T-cell (primary cell): ENCODE measurements around the gene CENPT. TPM values are rescaled to one million over a fixed set of nuclear protein-coding genes. Genes with fewer than 3 reads are reported as not detected.
A peak's percentile ranks its signal among the peaks of the same experiment; 100 is the strongest.

Experiments
- ATAC-seq, 4 experiments: fragments of 200-7000 bp in 3 of 4; fragments of 150-1000 bp in 1 of 4; cut with Tn5 transposase; replicated peaks in 1 of 4; 1 replicate in 3 of 4; 2 replicates in 1 of 4; pipeline ENCODE4 v1.10.0; 2021; ENCODE audit warnings: moderate library complexity in 3 of 4, mild to moderate bottlenecking in 2 of 4, moderate number of reproducible peaks in 1 of 4
- CTCF ChIA-PET, 2 donors: fragments of 300-600 bp; sonication (Branson Sonifier 250); formaldehyde crosslinking; loops; one replicate each; lab custom pipeline; 2022; ENCODE audit warnings: antibody characterized with exemption in 2 of 2; lab: Charles Lee
- POLR2A ChIA-PET, 2 donors: fragments of 300-600 bp; sonication (Branson Sonifier 250); formaldehyde crosslinking; loops; one replicate each; lab custom pipeline; 2022; ENCODE audit warnings: antibody characterized with exemption in 2 of 2; lab: Charles Lee
- DNase-seq, 35 experiments: peaks; one replicate each; pipeline versions ENCODE4 v3.0.0 to v3.0.0-alpha.2; 2013 to 2023
- H3K27ac ChIP-seq: one replicate; pipeline ENCODE4 v1.5.1; 2013; ENCODE audit warnings: low read length
- H3K27me3 ChIP-seq, 2 experiments: replicated peaks in 1 of 2; 1 replicate in 1 of 2; 2 replicates in 1 of 2; pipeline versions ENCODE4 v1.6.1 to v1.7.0; 2013; ENCODE audit warnings: low read length in 1 of 2, mixed read lengths in 1 of 2; ENCODE audit not compliant: control insufficient read depth in 2 of 2, insufficient read depth in 2 of 2; ENCODE audit errors: extremely low read depth in 1 of 2
- H3K36me3 ChIP-seq, 2 donors: 1 replicate in 1 of 2; 2 replicates in 1 of 2; pipeline versions ENCODE4 v1.6.1 to v1.7.0; 2013; ENCODE audit warnings: low read length in 1 of 2; ENCODE audit not compliant: control insufficient read depth in 2 of 2, insufficient read depth in 1 of 2; ENCODE audit errors: extremely low read depth in 1 of 2
- H3K4me1 ChIP-seq, 2 experiments: 1 replicate in 1 of 2; 2 replicates in 1 of 2; pipeline versions ENCODE4 v1.6.1 to v1.7.0; 2013; ENCODE audit warnings: low read length in 2 of 2, mixed read lengths in 1 of 2; ENCODE audit not compliant: insufficient read depth in 2 of 2, control insufficient read depth in 1 of 2; ENCODE audit errors: extremely low read depth in 1 of 2
- H3K4me3 ChIP-seq, 2 donors: 1 replicate in 1 of 2; 2 replicates in 1 of 2; pipeline versions ENCODE4 v1.5.1 to v1.7.0; 2013; ENCODE audit warnings: mild to moderate bottlenecking in 2 of 2, low read length in 1 of 2, moderate library complexity in 1 of 2; ENCODE audit not compliant: control insufficient read depth in 1 of 2; ENCODE audit errors: extremely low read depth in 1 of 2
- H3K9me3 ChIP-seq: 2 replicates; pipeline ENCODE4 v1.7.0; 2013
- H3K27ac Mint-ChIP-seq, 2 donors: one replicate each; pipeline ENCODE4 v1.8.0; 2020 to 2021; ENCODE audit warnings: mild to moderate bottlenecking in 2 of 2, mixed read lengths in 2 of 2
- H3K27me3 Mint-ChIP-seq, 2 donors: one replicate each; pipeline ENCODE4 v1.8.0; 2021 to 2022; ENCODE audit warnings: mixed read lengths in 2 of 2
- H3K36me3 Mint-ChIP-seq: one replicate; pipeline ENCODE4 v1.8.0; 2021; ENCODE audit warnings: mixed read lengths
- H3K4me1 Mint-ChIP-seq, 3 donors: one replicate each; pipeline ENCODE4 v1.8.0; 2020 to 2022; ENCODE audit warnings: mixed read lengths in 3 of 3, mild to moderate bottlenecking in 1 of 3
- H3K4me3 Mint-ChIP-seq, 3 donors: one replicate each; pipeline ENCODE4 v1.8.0; 2020 to 2022; ENCODE audit warnings: mild to moderate bottlenecking in 3 of 3, mixed read lengths in 3 of 3, moderate library complexity in 3 of 3
- H3K9me3 Mint-ChIP-seq, 3 donors: one replicate each; pipeline ENCODE4 v1.8.0; 2020 to 2022; ENCODE audit warnings: mixed read lengths in 3 of 3
- WGBS: methylation state at CpG from one replicate; pipeline ENCODE4 v1.1.5; 2013; ENCODE audit warnings: missing lambda C conversion rate; ENCODE audit not compliant: insufficient coverage; 5-methylcytosine and 5-hydroxymethylcytosine counted together
- total RNA-seq, 35 experiments: library from RNA in 6 of 35; stranded (reverse) in 6 of 35; fragments of 120-200 nt in 1 of 35; gene quantifications; one replicate each; pipeline versions ENCODE4 v1.2.1 to v1.2.4 and lab custom pipeline; 2013 to 2026

The CENPT gene
- total RNA-seq, 5 donors from 2014 or later (not counting 1 experiment from before 2014, with no cell fraction given), result 85.0 to 117 (median 111) TPM

- peaks cover 0 to 7% (median 0%) of the 10 kb centered on the region in 3 donors for H3K4me1 Mint-ChIP-seq
- 100% methylated on average over 3 of the region's 6 CpGs for WGBS
- CTCF ChIA-PET, result interaction anchor here (0.6 to 1.8 kb wide), 9 partner anchors 10 to 1013 kb away, joined by 3 to 8 read pairs (median 3); partner anchors contain the start of genes CTRL (in 1 of the 2) and EDC4 (in 1 of the 2)
- H3K9me3 Mint-ChIP-seq, result no peaks in the 10 kb centered on the region
- DNase-seq (no peak), ATAC-seq (peak in 3 of 4 experiments; percentile 20 to 23 (median 22))
- no peak overlapping the region for H3K27ac Mint-ChIP-seq
- POLR2A ChIA-PET, result no interaction called here
- no peak overlapping the region for H3K4me3 Mint-ChIP-seq
- peaks cover 43% of the 10 kb centered on the region for H3K36me3 Mint-ChIP-seq
- Histone ChIP-seq H3K27ac (no peak overlapping the region), H3K36me3 (peaks cover 35 to 75% of the 10 kb centered on the region in 2 donors), H3K9me3 (no peaks in the 10 kb centered on the region), H3K4me1 (no peaks in the 10 kb centered on the region), H3K4me3 (no peak overlapping the region), H3K27me3 (no peaks in the 10 kb centered on the region)
- no peaks in the 10 kb centered on the region for H3K27me3 Mint-ChIP-seq
These were observed 35.8 kb upstream of the CENPT start for GRCh38 chr16:67883146-67883871.

- H3K27ac ChIP-seq, result no peak overlapping the region
- no peak overlapping the region for H3K27ac Mint-ChIP-seq
- WGBS, result 91% methylated on average over 13 of the region's 18 CpGs
- no peaks in the 10 kb centered on the region for H3K27me3 ChIP-seq
- peaks cover 49% of the 10 kb centered on the region for H3K36me3 Mint-ChIP-seq
- CTCF ChIA-PET, result interaction anchor here (0.8 to 1.8 kb wide), 5 partner anchors 9 to 1014 kb away, joined by 3 to 8 read pairs (median 3); partner anchors contain the start of gene EDC4 (in 1 of the 2)
- peaks cover 0 to 7% (median 0%) of the 10 kb centered on the region in 3 donors for H3K4me1 Mint-ChIP-seq
- H3K4me3 ChIP-seq, result no peak overlapping the region
- H3K36me3 ChIP-seq, result peaks cover 40 to 82% of the 10 kb centered on the region in 2 donors
- H3K9me3 Mint-ChIP-seq, result no peaks in the 10 kb centered on the region
- H3K4me3 Mint-ChIP-seq, result no peak overlapping the region
- POLR2A ChIA-PET, result no interaction called here
- no peak for DNase-seq
- no peaks in the 10 kb centered on the region for H3K27me3 Mint-ChIP-seq
- H3K9me3 ChIP-seq, result no peaks in the 10 kb centered on the region
- ATAC-seq, result no peak
- no peaks in the 10 kb centered on the region for H3K4me1 ChIP-seq
These were observed 35.1 kb upstream of the CENPT start for GRCh38 chr16:67882374-67883145.

GRCh38 chr16:67881621-67882161 is 34.2 kb upstream of the CENPT start:
- Histone ChIP-seq H3K27ac (no peak overlapping the region), H3K27me3 (no peaks in the 10 kb centered on the region), H3K4me1 (peaks cover 0 to under 1% of the 10 kb centered on the region in 2 experiments), H3K9me3 (no peaks in the 10 kb centered on the region), H3K4me3 (no peak overlapping the region), H3K36me3 (peaks cover 47 to 91% of the 10 kb centered on the region in 2 donors)
- ATAC-seq (no peak), DNase-seq (no peak)
- Mint-ChIP-seq H3K36me3 (peaks cover 57% of the 10 kb centered on the region), H3K9me3 (no peaks in the 10 kb centered on the region), H3K4me3 (no peak overlapping the region), H3K27ac (peak overlapping the region in 1 of 2 donors; percentile 64), H3K27me3 (no peaks in the 10 kb centered on the region), H3K4me1 (peaks cover 0 to 7% (median 0%) of the 10 kb centered on the region in 3 donors)
- CTCF ChIA-PET, result interaction anchor here in 1 of 2 donors (0.6 to 1.1 kb wide), 2 partner anchors 159 to 473 kb away, joined by 3 read pairs; no protein-coding TSS in a partner anchor
- 96% methylated on average over 16 of the region's 21 CpGs for WGBS
- POLR2A ChIA-PET, result no interaction called here

GRCh38 chr16:67880584-67880983 is 33.1 kb upstream of the CENPT start:
- ChIA-PET POLR2A (no interaction called here), CTCF (no interaction called here)
- peaks cover 48 to 99% of the 10 kb centered on the region in 2 donors for H3K36me3 ChIP-seq

GRCh38 chr16:67879936-67880335 is 32.4 kb upstream of the CENPT start:
- POLR2A ChIA-PET, result no interaction called here
- DNase-seq (no peak), ATAC-seq (no peak)
- WGBS, result 84% methylated on average over 5 of the region's 5 CpGs
- H3K4me3 Mint-ChIP-seq, result no peak overlapping the region
- no peak overlapping the region for H3K27ac ChIP-seq
- H3K9me3 Mint-ChIP-seq, result no peaks in the 10 kb centered on the region
- no peaks in the 10 kb centered on the region for H3K27me3 Mint-ChIP-seq
- H3K36me3 ChIP-seq, result peaks cover 48 to 95% of the 10 kb centered on the region in 2 donors
- CTCF ChIA-PET, result no interaction called here
- H3K27ac Mint-ChIP-seq, result no peak overlapping the region
- H3K9me3 ChIP-seq, result no peaks in the 10 kb centered on the region
- no peak overlapping the region for H3K4me3 ChIP-seq
- peaks cover 15 to 20% (median 17%) of the 10 kb centered on the region in 3 donors for H3K4me1 Mint-ChIP-seq
- peaks cover 58% of the 10 kb centered on the region for H3K36me3 Mint-ChIP-seq
- no peaks in the 10 kb centered on the region for H3K27me3 ChIP-seq
- peaks cover 2 to 18% of the 10 kb centered on the region in 2 experiments for H3K4me1 ChIP-seq

More at GRCh38 chr16:67880584-67880983, 33.1 kb upstream of the CENPT start:
- Histone ChIP-seq H3K9me3 (no peaks in the 10 kb centered on the region), H3K4me1 (peaks cover 0 to 12% of the 10 kb centered on the region in 2 experiments), H3K4me3 (no peak overlapping the region), H3K27me3 (no peaks in the 10 kb centered on the region), H3K27ac (no peak overlapping the region)
- H3K36me3 Mint-ChIP-seq, result peaks cover 58% of the 10 kb centered on the region
- H3K9me3 Mint-ChIP-seq, result no peaks in the 10 kb centered on the region
- peaks cover 8 to 14% (median 10%) of the 10 kb centered on the region in 3 donors for H3K4me1 Mint-ChIP-seq
- no peak overlapping the region for H3K4me3 Mint-ChIP-seq
- no peak for ATAC-seq
- 100% methylated on average over 3 of the region's 13 CpGs for WGBS
- H3K27ac Mint-ChIP-seq, result no peak overlapping the region
- H3K27me3 Mint-ChIP-seq, result no peaks in the 10 kb centered on the region
- no peak for DNase-seq

GRCh38 chr16:67879462-67879861 is 32.0 kb upstream of the CENPT start:
- Histone ChIP-seq H3K4me3 (no peak overlapping the region), H3K27ac (no peak overlapping the region), H3K27me3 (no peaks in the 10 kb centered on the region), H3K9me3 (no peaks in the 10 kb centered on the region), H3K36me3 (peaks cover 48 to 90% of the 10 kb centered on the region in 2 donors), H3K4me1 (peaks cover 3 to 23% of the 10 kb centered on the region in 2 experiments)
- Mint-ChIP-seq H3K27ac (no peak overlapping the region), H3K4me3 (no peak overlapping the region), H3K9me3 (no peaks in the 10 kb centered on the region), H3K4me1 (peaks cover 19 to 25% (median 22%) of the 10 kb centered on the region in 3 donors), H3K27me3 (no peaks in the 10 kb centered on the region), H3K36me3 (peaks cover 57% of the 10 kb centered on the region)
- WGBS, result 93% methylated on average over 12 of the region's 12 CpGs
- DNase-seq, result no peak
- ATAC-seq, result no peak
- ChIA-PET CTCF (no interaction called here), POLR2A (no interaction called here)
